SK-N-SH (cell line): ENCODE measurements around the gene GDPD3. TPM values are rescaled to one million over a fixed set of nuclear protein-coding genes. Genes with fewer than 3 reads are reported as not detected.

Experiments used
- CTCF ChIA-PET: fragments of 300-600, 350-600 bp; formaldehyde crosslinking; extraction: SDS; loops from one replicate; lab custom pipeline; 2021; lab: Yijun Ruan, JAX
- POLR2A ChIA-PET: fragments of 350-600 bp; sonication (Branson Sonifier 250); formaldehyde crosslinking; extraction: SDS; loops from one replicate; lab custom pipeline; 2020; ENCODE audit warnings: antibody characterized with exemption, inconsistent platforms; lab: Yijun Ruan, JAX
- DNase-seq: peaks from one replicate; pipeline ENCODE4 v3.0.0; 2012
- H2AFZ ChIP-seq: fragments of 200-600 bp; sonication (generic); 2 replicates; pipeline ENCODE4 v1.8.1; 2016; ENCODE audit warnings: antibody characterized with exemption, mild to moderate bottlenecking, low read depth
- H3F3A ChIP-seq: fragments of 200-600 bp; sonication (generic); replicated peaks from 2 replicates; pipeline ENCODE3; 2016; ENCODE audit warnings: antibody characterized with exemption, mild to moderate bottlenecking; ENCODE audit not compliant: insufficient read depth
- H3K27ac ChIP-seq, 2 experiments: fragments of 200-500 bp in 1 of 2; fragments of 200-600 bp in 1 of 2; sonication (Bioruptor generic) in 1 of 2; sonication (generic), shearing (Covaris generic) in 1 of 2; 2 replicates each; pipeline versions ENCODE4 v1.5.1 to v1.6.1; 2014 to 2016; ENCODE audit warnings: low read depth in 2 of 2, inconsistent platforms in 1 of 2, low read length in 1 of 2, mild to moderate bottlenecking in 1 of 2, mixed read lengths in 1 of 2
- H3K27me3 ChIP-seq: fragments of 200-600 bp; sonication (generic), shearing (Covaris generic); 2 replicates; pipeline ENCODE4 v1.6.1; 2016; ENCODE audit warnings: mixed run types; ENCODE audit not compliant: insufficient read depth
- H3K36me3 ChIP-seq, 2 experiments: fragments of 200-500 bp in 1 of 2; fragments of 200-600 bp in 1 of 2; sonication (Bioruptor generic) in 1 of 2; sonication (generic) in 1 of 2; replicated peaks in 1 of 2; 2 replicates each; pipeline versions ENCODE3 to v1.5.1; 2014 to 2016; ENCODE audit warnings: low read length in 1 of 2, mild to moderate bottlenecking in 1 of 2; ENCODE audit not compliant: insufficient read depth in 2 of 2, control insufficient read depth in 1 of 2
- H3K4me1 ChIP-seq, 2 experiments: fragments of 200-500 bp in 1 of 2; fragments of 200-600 bp in 1 of 2; sonication (Bioruptor generic) in 1 of 2; sonication (generic), shearing (Covaris generic) in 1 of 2; 2 replicates each; pipeline versions ENCODE4 v1.5.1 to v1.6.1; 2014 to 2016; ENCODE audit warnings: low read depth in 1 of 2, low read length in 1 of 2, mixed run types in 1 of 2; ENCODE audit not compliant: insufficient read depth in 2 of 2, control insufficient read depth in 1 of 2
- H3K4me2 ChIP-seq: fragments of 200-600 bp; sonication (generic), shearing (Covaris generic); 2 replicates; pipeline ENCODE4 v1.6.1; 2017; ENCODE audit warnings: mixed run types
- H3K4me3 ChIP-seq, 2 experiments: fragments of 200-500 bp in 1 of 2; fragments of 200-600 bp in 1 of 2; sonication (Bioruptor generic) in 1 of 2; sonication (generic), shearing (Covaris generic) in 1 of 2; 2 replicates each; pipeline versions ENCODE4 v1.5.1 to v1.8.1; 2014 to 2016; ENCODE audit warnings: low read depth in 2 of 2, inconsistent platforms in 1 of 2, low read length in 1 of 2, mild to moderate bottlenecking in 1 of 2, mixed read lengths in 1 of 2, moderate library complexity in 1 of 2
- H3K79me2 ChIP-seq: fragments of 200-600 bp; sonication (generic); 2 replicates; pipeline ENCODE4 v1.8.1; 2017; ENCODE audit warnings: mild to moderate bottlenecking; ENCODE audit not compliant: insufficient read depth
- H3K9ac ChIP-seq: fragments of 200-600 bp; sonication (generic); 2 replicates; pipeline ENCODE4 v1.6.1; 2017; ENCODE audit warnings: mixed run types
- H3K9me2 ChIP-seq: fragments of 200-600 bp; sonication (generic); 2 replicates; pipeline ENCODE4 v1.6.1; 2017; ENCODE audit warnings: mixed run types
- H3K9me3 ChIP-seq: fragments of 200-600 bp; sonication (generic); 2 replicates; pipeline ENCODE4 v1.6.1; 2017; ENCODE audit warnings: mixed run types, mild to moderate bottlenecking, moderate library complexity
- H4K20me1 ChIP-seq: fragments of 200-600 bp; sonication (generic); 2 replicates; pipeline ENCODE4 v1.6.1; 2017; ENCODE audit warnings: mild to moderate bottlenecking, mixed run types; ENCODE audit not compliant: insufficient read depth
- CTCF ChIP-seq: fragments of 200-600 bp; sonication (generic); IDR thresholded peaks from 2 replicates; pipeline ENCODE4 v1.6.1; 2017; ENCODE audit warnings: antibody characterized with exemption, mild to moderate bottlenecking, moderate library complexity
- EZH2phosphoT487 ChIP-seq: fragments of 200-600 bp; sonication (generic); IDR thresholded peaks from 2 replicates; pipeline ENCODE4 v1.6.1; 2017; ENCODE audit warnings: low read depth, mixed run types, mild to moderate bottlenecking, antibody characterized with exemption, moderate library complexity, borderline replicate concordance
- JUND ChIP-seq: IDR thresholded peaks from 2 replicates; pipeline ENCODE4 v1.4.0; 2012
- MAX ChIP-seq: IDR thresholded peaks from 2 replicates; pipeline ENCODE4 v1.4.0; 2012; ENCODE audit warnings: low read depth
- RAD21 ChIP-seq: IDR thresholded peaks from 2 replicates; pipeline ENCODE4 v1.6.1; 2012; ENCODE audit warnings: mild to moderate bottlenecking, low read length
- REST ChIP-seq: IDR thresholded peaks from 2 replicates; pipeline ENCODE4 v1.6.1; 2012; ENCODE audit warnings: mild to moderate bottlenecking, low read depth, low read length, moderate library complexity
- SMC3 ChIP-seq: IDR thresholded peaks from 2 replicates; pipeline ENCODE4 v1.6.1; 2012; ENCODE audit warnings: low read depth, low read length, improper control_type of control experiment
- TCF12 ChIP-seq: IDR thresholded peaks from 2 replicates; pipeline ENCODE4 v1.4.0; 2012
- WGBS: methylation state at CpG from one replicate; pipeline ENCODE4 v1.1.6; 2017; ENCODE audit warnings: low lambda C conversion rate; 5-methylcytosine and 5-hydroxymethylcytosine counted together
- polyA plus RNA-seq, 3 experiments: library from polyadenylated mRNA; depleted of rRNA; stranded (reverse); fragments of >200 nt; gene quantifications; 2 replicates each; pipeline ENCODE4 v1.2.3, GENCODE V29; 2012

The GDPD3 gene
- polyA plus RNA-seq, 1 of the 3 experiments (the other 2 are of a cell fraction), result 2.3 TPM

GRCh38 chr16:30068750-30069610, 44.4 kb downstream of the GDPD3 start:
- Histone ChIP-seq H3K4me1 (peaks cover 27 to 31% of the 10 kb centered on the region in 2 experiments), H2AFZ (no peak overlapping the region), H3K9me2 (no peaks in the 10 kb centered on the region), H3K9me3 (no peaks in the 10 kb centered on the region), H3K79me2 (peaks cover 64% of the 10 kb centered on the region), H3K27ac (peak overlapping the region in 1 of 2 experiments; percentile 32; a peak in 3 of 4 replicates), H3K4me3 (peak overlapping the region in 1 of 2 experiments; percentile 46; a peak in 1 of 4 replicates), H3K9ac (peak overlapping the region; percentile 34; the same call in 1 of the 2 replicates), H3K36me3 (peaks cover 45 to 65% of the 10 kb centered on the region in 2 experiments), H4K20me1 (peaks cover 59% of the 10 kb centered on the region), H3K4me2 (peak overlapping the region; percentile 100), H3F3A (peaks cover 68% of the 10 kb centered on the region), H3K27me3 (no peaks in the 10 kb centered on the region)
- POLR2A ChIA-PET, result no interaction called here
- WGBS, result 96% methylated on average over 10 of the region's 17 CpGs
- peak; percentile 29 for TF ChIP-seq SMC3
- no peak for TF ChIP-seq TCF12
- no peak for TF ChIP-seq MAX
- no peak for TF ChIP-seq EZH2phosphoT487
- no peak for TF ChIP-seq REST
- no peak for TF ChIP-seq JUND
- TF ChIP-seq CTCF, result peak; percentile 61
- TF ChIP-seq RAD21, result peak; percentile 60
- DNase-seq, result peak; percentile 52
- CTCF ChIA-PET, result interaction anchor here (0.7 to 6.7 kb wide), 7 partner anchors 8 to 96 kb away, joined by 3 to 68 read pairs (median 3); partner anchors contain the start of gene TBX6

- Histone ChIP-seq H2AFZ (no peak overlapping the region), H3K27me3 (no peaks in the 10 kb centered on the region), H3K27ac (peak overlapping the region in 1 of 2 experiments; percentile 32; a peak in 3 of 4 replicates), H3K4me1 (peaks cover 33 to 38% of the 10 kb centered on the region in 2 experiments), H3K4me3 (peak overlapping the region in 1 of 2 experiments; percentile 46; a peak in 2 of 4 replicates), H3K9me2 (no peaks in the 10 kb centered on the region), H4K20me1 (peaks cover 59% of the 10 kb centered on the region), H3F3A (peaks cover 64% of the 10 kb centered on the region), H3K79me2 (peaks cover 71% of the 10 kb centered on the region), H3K36me3 (peaks cover 45 to 65% of the 10 kb centered on the region in 2 experiments), H3K9me3 (no peaks in the 10 kb centered on the region), H3K9ac (peak overlapping the region; percentile 34; the same call in 1 of the 2 replicates), H3K4me2 (peak overlapping the region; percentile 100)
- 99% methylated on average over 9 of the region's 9 CpGs for WGBS
- DNase-seq, result no peak
- no peak for TF ChIP-seq MAX
- POLR2A ChIA-PET, result no interaction called here
- CTCF ChIA-PET, result interaction anchor here (0.7 to 6.7 kb wide), 8 partner anchors 8 to 95 kb away, joined by 3 to 68 read pairs (median 3); partner anchors contain the start of gene TBX6
Measured at GRCh38 chr16:30068333-30068732, 45.0 kb downstream of the GDPD3 start.
